ENCODE data around the gene BRSK1.
A peak's percentile ranks its signal among the peaks of the same experiment; 100 is the strongest.
"Not testable (repeated sequence)": the region's sequence is repeated elsewhere in the genome, so short reads cannot be mapped to it uniquely, and the experiment has no call there.

BRSK1 gene

DNA sequence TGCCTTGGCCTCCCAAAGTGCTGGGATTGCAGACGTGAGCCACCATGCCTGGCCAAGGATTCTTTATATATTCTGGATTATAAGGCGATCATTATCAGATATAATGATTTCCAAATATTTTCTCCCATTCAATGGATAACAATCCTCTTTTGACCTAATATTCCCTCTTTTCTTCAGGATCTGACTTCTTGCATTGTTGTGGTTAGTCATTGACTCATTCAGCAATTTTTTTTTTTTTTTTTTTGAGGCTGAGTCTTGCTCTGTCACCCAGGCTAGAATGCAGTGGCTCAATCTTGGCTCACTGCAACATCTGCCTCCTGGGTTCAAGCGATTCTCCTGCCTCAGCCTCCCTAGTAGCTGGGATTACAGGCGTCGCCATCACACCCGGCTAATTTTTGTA is 46.0 kb downstream of the BRSK1 start:
- not testable (repeated sequence) for DNase-seq (ENCODE audit: low read depth, low spot score)

- no peak for DNase-seq (ENCODE audit: low read depth, low spot score)
Measured at GRCh38 chr19:55333870-55334269, 50.1 kb downstream of the BRSK1 start.

DNA sequence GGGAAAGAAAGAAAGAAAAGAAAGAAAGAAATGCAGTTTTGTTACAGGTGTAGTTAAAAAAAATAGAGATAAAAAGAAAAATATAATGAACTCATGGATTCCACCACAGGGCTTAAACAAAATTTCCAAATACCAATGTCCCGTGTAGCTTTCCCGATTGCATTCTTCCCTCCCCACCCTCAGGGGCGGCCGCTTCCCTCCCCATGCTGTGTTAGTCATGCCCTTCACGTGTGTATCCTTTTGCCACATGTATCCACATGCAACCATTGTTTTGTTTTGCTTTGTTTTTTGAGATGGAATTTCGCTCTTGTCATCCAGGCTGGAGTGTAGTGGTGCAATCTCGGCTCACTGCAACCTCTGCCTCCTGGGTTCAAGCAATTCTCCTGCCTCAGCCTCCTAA is 52.3 kb downstream of the BRSK1 start:
- no peak for DNase-seq (ENCODE audit: low read depth, low spot score)

DNA sequence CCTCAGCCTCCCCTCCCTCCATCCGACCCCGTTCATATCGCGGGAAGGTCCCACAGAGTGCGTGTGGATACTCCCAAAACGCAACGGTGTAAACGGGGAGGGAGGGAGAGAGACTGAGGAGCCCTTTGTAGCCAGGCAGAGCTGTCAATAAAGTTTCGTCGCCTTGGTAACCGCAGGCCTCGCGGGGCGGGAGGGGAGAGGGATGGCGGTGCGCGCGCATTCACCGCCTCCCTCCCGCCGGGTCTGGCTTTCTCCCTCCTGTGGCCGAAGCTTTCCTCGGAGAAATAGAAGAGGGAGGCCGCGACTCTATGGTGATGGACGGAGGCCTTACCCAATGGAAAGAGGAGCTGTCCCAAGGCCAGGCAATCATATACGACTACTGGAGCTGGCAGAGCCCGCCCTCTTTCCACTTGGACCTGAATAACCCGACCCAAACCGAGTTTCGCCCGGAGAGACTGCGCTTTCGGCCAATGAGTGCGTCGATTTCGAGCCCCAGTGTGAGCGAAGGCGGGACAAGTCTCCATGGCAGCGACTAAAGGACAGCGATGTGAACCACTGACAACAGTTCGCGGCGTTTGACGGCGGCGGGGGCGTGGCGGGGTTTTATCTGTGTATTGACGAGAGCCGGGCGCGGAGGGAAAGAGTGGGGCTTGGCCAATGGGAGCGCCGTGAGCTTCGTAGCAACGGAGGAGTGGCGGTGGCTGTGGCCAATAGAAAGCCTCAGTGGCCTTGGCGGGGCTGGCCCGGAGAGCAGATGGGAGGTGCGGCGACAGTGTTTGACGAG is 55.5 kb downstream of the BRSK1 start, which contains the start of gene KMT5C:
Gene KMT5C, plus strand, starts transcription at position 772 of the 784 bp plus-strand sequence. CDS start 2,061 bp downstream, outside the sequence.
- peak; percentile 100 for DNase-seq (ENCODE audit: low read depth, low spot score)

GRCh38 chr19:55339889-55340783 is 56.3 kb downstream of the BRSK1 start:
- DNase-seq (ENCODE audit: low read depth, low spot score) = no peak

- peak; percentile 48 for DNase-seq (ENCODE audit: low read depth, low spot score)
Measured at GRCh38 chr19:55340784-55341147, 57.0 kb downstream of the BRSK1 start.

DNA sequence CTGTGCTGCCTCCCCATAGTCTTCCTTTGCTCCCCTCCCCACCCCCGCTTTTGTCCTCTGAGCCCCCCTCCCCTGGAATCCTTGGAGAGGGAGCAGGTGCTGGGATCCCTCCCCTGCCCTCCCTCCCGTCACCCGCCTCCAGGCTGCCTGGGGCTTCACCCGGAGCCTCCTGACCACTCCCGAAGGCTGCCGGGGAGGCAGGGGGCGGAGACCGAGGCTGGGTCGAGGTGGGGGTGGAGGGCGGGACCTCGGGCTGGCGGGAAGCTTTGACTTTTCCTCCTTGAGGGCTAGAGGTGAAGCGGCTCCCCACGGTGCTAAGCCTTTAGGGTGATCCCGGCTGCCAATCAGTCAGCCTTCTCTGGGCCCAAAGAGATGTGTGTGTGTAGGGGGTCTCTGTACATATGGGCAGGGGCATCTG is 57.4 kb downstream of the BRSK1 start:
- DNase-seq (ENCODE audit: low read depth, low spot score) = peak; percentile 85

DNA sequence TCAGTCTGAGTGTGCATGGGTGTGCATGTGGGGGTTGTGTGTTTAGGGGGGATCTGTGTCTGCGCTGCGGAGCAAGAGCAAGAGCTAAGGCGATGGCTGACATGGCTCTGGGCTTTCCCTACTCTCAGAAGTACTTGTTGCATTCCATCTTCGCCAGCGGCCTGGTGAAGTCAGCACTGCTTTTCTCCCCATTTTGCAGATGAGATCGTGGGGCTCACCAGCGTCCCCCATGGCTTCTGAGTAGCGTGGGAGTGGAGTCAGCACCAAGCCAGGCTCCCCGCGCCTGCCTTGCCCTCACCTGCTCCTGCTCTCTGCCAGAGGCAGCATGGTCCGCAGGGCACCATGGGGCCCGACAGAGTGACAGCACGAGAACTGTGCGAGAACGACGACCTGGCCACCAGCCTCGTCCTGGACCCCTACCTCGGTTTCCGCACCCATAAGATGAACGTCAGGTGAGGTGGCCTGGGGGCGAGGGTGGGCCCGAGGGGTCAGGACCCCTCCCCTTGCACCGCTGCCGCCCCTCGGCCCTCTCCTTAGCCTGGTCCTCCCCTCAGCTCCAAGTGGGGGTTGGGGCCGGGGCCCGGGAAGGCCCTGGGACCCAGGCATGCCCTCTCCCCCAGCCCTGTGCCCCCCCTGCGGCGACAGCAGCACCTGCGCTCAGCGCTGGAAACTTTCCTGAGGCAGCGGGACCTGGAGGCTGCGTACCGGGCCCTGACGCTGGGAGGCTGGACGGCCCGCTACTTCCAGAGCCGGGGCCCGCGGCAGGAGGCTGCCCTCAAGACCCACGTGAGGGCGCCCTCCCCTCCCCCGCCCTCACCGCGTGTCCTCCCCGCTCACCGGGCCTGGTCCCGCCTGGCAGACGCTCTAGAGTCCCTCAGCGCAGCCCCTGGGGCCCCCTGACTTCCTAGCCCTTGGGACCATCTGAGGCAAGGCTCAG is 58.1 kb downstream of the BRSK1 start:
- DNase-seq (ENCODE audit: low read depth, low spot score) = no peak

- DNase-seq (ENCODE audit: low read depth, low spot score) = peak; percentile 78
Measured at GRCh38 chr19:55344444-55344843, 60.6 kb downstream of the BRSK1 start.

- DNase-seq (ENCODE audit: low read depth, low spot score) = no peak
Measured at GRCh38 chr19:55345101-55345817, 61.5 kb downstream of the BRSK1 start.

- DNase-seq (ENCODE audit: low read depth, low spot score) = peak; percentile 47
Measured at GRCh38 chr19:55345818-55346724, 62.3 kb downstream of the BRSK1 start.

- no peak for DNase-seq (ENCODE audit: low read depth, low spot score)
Measured at GRCh38 chr19:55346725-55347441, 63.1 kb downstream of the BRSK1 start.

DNA sequence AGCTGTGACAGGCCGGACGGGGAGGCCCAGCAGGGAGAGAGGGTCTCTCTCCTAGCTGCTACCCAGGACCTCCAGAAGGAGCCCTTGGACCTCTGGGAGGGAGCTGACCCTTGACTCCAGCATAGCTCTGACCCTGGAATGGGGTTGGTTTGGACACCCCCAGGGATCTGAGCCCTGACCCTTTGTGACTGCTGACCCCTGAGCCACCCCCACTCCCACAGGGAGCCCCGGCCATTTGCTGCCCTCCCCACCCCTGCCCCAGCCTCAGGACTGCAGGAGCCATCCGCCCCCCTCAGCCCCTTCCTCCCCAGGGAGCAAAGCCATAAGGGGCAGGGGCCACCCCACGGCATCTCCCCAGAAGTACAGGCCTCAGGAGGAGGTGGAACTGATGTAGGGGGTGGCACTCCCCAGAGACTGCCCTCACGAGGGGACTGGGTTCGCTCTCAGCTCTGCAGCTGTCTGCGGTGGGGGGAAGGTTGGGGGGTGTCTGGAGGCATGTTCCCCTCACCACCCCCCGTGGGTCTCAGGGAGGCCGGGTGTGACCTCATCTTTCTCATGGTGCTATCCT is 63.7 kb downstream of the BRSK1 start:
- no peak for DNase-seq (ENCODE audit: low read depth, low spot score)

- DNase-seq (ENCODE audit: low read depth, low spot score) = no peak
Measured at GRCh38 chr19:55348317-55349034, 64.7 kb downstream of the BRSK1 start.

DNA sequence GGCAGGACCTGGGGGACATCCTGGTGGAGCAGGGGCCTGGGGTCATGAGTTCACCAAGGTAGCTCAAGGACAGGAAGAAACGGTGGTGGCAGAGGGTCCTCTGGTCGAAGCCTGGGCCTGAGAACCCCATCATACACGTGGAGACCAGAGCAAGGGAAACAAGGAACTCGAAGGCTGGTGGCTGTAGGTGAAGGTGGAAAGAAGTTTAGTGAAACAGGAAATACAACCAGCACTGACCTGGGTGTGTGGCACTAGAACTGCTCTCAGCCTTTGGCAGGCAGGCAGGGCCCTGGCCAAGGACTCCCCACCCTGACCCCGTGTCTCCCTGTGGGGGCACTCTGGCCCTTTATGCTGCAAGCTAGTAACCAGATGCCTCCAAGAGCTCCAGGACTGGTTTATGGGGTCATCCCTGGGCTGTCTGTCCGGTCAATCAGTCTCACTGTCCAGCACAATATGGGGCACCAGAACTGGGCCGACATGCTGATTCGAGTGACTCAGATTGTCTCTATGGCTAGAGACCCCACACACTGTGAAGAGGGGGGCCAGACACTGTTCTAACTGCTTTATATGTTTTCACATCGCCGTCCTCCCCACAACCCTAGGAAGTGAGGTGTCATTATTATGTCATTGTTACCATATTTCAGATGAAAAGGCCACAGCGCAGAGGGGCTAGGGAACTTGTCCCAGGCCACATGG is 67.0 kb downstream of the BRSK1 start:
- DNase-seq (ENCODE audit: low read depth, low spot score) = no peak

DNA sequence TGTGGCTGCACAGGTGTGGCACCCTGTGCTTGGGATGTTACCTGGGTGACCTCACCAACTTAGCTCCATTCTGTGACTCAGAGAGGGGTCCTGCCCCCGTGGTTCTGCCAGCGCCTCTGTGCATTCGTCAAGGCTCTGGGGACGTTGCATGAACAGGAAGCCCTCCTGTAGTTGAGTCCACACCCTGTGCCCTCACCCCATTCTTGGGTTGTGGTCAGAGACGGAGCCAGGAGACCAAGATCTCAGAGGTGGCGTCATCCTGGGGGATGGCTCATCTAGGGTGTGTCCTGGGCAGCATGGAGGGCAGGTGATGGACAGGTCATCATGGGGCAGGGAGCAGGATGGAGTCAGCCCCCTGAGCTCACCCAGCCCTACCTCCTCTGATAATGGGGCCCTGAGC is 68.2 kb downstream of the BRSK1 start:
- DNase-seq (ENCODE audit: low read depth, low spot score) = no peak

DNA sequence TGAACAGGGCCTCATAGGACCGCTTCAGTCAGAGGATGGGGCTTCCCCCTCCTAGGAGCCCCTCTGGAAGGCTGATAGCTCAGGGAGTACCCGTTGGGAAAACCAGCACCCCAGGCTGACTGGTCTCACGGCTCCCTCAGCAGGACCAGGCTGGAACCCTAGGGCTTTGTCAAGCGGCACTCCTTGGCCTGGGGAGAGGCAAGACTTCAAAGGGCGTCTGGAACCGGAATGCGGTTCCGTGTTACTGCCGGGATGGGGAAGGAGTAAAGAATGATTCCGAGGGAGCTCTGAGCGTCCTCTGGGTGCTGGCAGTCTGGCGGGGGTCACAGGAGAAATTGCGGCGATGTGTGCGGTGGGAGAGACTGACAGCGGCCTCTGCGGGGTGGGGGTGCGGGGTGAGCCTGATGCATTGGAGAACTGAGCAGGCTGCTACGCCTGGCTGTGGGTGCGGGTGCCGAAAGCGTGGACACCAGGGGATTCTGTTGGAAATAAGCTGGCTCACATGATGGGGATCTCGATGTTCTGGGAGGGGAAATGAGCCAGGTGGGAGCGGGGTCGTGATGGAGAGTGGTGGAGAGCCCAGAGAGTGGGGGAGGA is 68.8 kb downstream of the BRSK1 start:
- no peak for DNase-seq (ENCODE audit: low read depth, low spot score)

All from astrocyte of the hippocampus (primary cell).